Nephron progenitor cell (in vitro differentiated cells): Measurements from ENCODE around the gene RNF180.
A peak's percentile ranks its signal among the peaks of the same experiment; 100 is the strongest.

Experiments
- DNase-seq: peaks from one replicate; pipeline ENCODE4 v3.0.0; 2021
- H3K27ac Mint-ChIP-seq: 2 replicates; pipeline ENCODE4 v1.8.0; 2021; ENCODE audit warnings: mild to moderate bottlenecking, moderate library complexity, mixed read lengths
- H3K27me3 Mint-ChIP-seq: 2 replicates; pipeline ENCODE4 v1.8.0; 2021; ENCODE audit warnings: mild to moderate bottlenecking, low read depth, mixed read lengths; ENCODE audit not compliant: poor library complexity
- H3K36me3 Mint-ChIP-seq: 2 replicates; pipeline ENCODE4 v1.8.0; 2021; ENCODE audit warnings: low read depth, mixed read lengths
- H3K4me1 Mint-ChIP-seq: 2 replicates; pipeline ENCODE4 v1.8.0; 2021; ENCODE audit warnings: mixed read lengths
- H3K4me3 Mint-ChIP-seq: 2 replicates; pipeline ENCODE4 v1.8.0; 2021; ENCODE audit warnings: mild to moderate bottlenecking, moderate library complexity, mixed read lengths
- H3K9me3 Mint-ChIP-seq: 2 replicates; pipeline ENCODE4 v1.8.0; 2021; ENCODE audit warnings: mild to moderate bottlenecking, moderate library complexity, mixed read lengths
- CTCF ChIP-seq: fragments of 200-600 bp; sonication (generic); IDR thresholded peaks from 2 replicates; pipeline ENCODE4 v1.5.0; 2021; ENCODE audit warnings: antibody characterized with exemption

RNF180 gene

GRCh38 chr5:64164166-64164565 lies 1.5 kb upstream of the RNF180 start:
- H3K4me1 Mint-ChIP-seq: peaks cover 12% of the 10 kb centered on the region
- no peak for DNase-seq

GRCh38 chr5:64165160-64165499 lies 513 bp upstream of the RNF180 start:
- Mint-ChIP-seq H3K4me3 (peak overlapping the region; percentile 93), H3K27me3 (peaks cover 45% of the 10 kb centered on the region), H3K9me3 (no peaks in the 10 kb centered on the region)

More at GRCh38 chr5:64164166-64164565, 1.5 kb upstream of the RNF180 start:
- peaks cover 45% of the 10 kb centered on the region for H3K27me3 Mint-ChIP-seq
- no peaks in the 10 kb centered on the region for H3K9me3 Mint-ChIP-seq
- H3K4me3 Mint-ChIP-seq: no peak overlapping the region
- no peak overlapping the region for H3K27ac Mint-ChIP-seq
- H3K36me3 Mint-ChIP-seq: no peaks in the 10 kb centered on the region
- no peak for TF ChIP-seq CTCF

GRCh38 chr5:64166201-64166959 lies 737 bp downstream of the RNF180 start:
- no peak for TF ChIP-seq CTCF
- Mint-ChIP-seq H3K4me3 (peak overlapping the region; percentile 89), H3K9me3 (no peaks in the 10 kb centered on the region), H3K27ac (no peak overlapping the region), H3K27me3 (peaks cover 44% of the 10 kb centered on the region), H3K4me1 (peaks cover 12% of the 10 kb centered on the region), H3K36me3 (no peaks in the 10 kb centered on the region)
- no peak for DNase-seq

More at GRCh38 chr5:64165160-64165499, 513 bp upstream of the RNF180 start:
- TF ChIP-seq CTCF: no peak
- DNase-seq: no peak
- peak overlapping the region; percentile 3 for H3K27ac Mint-ChIP-seq
- H3K4me1 Mint-ChIP-seq: peaks cover 12% of the 10 kb centered on the region
- H3K36me3 Mint-ChIP-seq: no peaks in the 10 kb centered on the region

GRCh38 chr5:64176301-64176700 lies 10.7 kb downstream of the RNF180 start:
- peaks cover 25% of the 10 kb centered on the region for H3K9me3 Mint-ChIP-seq
- no peak for TF ChIP-seq CTCF
- H3K4me3 Mint-ChIP-seq: no peak overlapping the region
- no peaks in the 10 kb centered on the region for H3K4me1 Mint-ChIP-seq
- H3K36me3 Mint-ChIP-seq: peaks cover 13% of the 10 kb centered on the region
- H3K27ac Mint-ChIP-seq: no peak overlapping the region
- DNase-seq: no peak
- no peaks in the 10 kb centered on the region for H3K27me3 Mint-ChIP-seq

- H3K4me1 Mint-ChIP-seq: no peaks in the 10 kb centered on the region
- no peaks in the 10 kb centered on the region for H3K36me3 Mint-ChIP-seq
- no peaks in the 10 kb centered on the region for H3K27me3 Mint-ChIP-seq
- no peak for DNase-seq
- TF ChIP-seq CTCF: no peak
- H3K27ac Mint-ChIP-seq: peak overlapping the region; percentile 26
- H3K4me3 Mint-ChIP-seq: no peak overlapping the region
- H3K9me3 Mint-ChIP-seq: peaks cover 6% of the 10 kb centered on the region
Observed at GRCh38 chr5:64180661-64181343, 15.2 kb downstream of the RNF180 start.
